Natural killer cell (primary cell): ENCODE results near the gene TMEM253. TPM values are rescaled to one million over a fixed set of nuclear protein-coding genes. Genes with fewer than 3 reads are reported as not detected.

ENCODE experiments used
- ATAC-seq, 3 donors: fragments of 150-1000 bp in 2 of 3; fragments of 200-7000 bp in 1 of 3; cut with Tn5 transposase; 1 replicate in 1 of 3; 2 replicates in 2 of 3; pipeline ENCODE4 v1.10.0; 2021; ENCODE audit warnings: mild to moderate bottlenecking in 2 of 3, moderate library complexity in 2 of 3
- DNase-seq, 2 donors: peaks; one replicate each; pipeline versions ENCODE4 v3.0.0 to v3.0.0-alpha.2; 2013 to 2021; ENCODE audit warnings: mixed read lengths in 1 of 2
- H3K27ac ChIP-seq: one replicate; pipeline ENCODE4 v1.5.1; 2013; ENCODE audit warnings: mild to moderate bottlenecking, low read length
- H3K27me3 ChIP-seq: one replicate; pipeline ENCODE4 v1.6.1; 2013; ENCODE audit warnings: low read length; ENCODE audit not compliant: control insufficient read depth, insufficient read depth
- H3K36me3 ChIP-seq: one replicate; pipeline ENCODE4 v1.6.1; 2013; ENCODE audit warnings: low read length; ENCODE audit not compliant: control insufficient read depth, insufficient read depth
- H3K4me1 ChIP-seq: one replicate; pipeline ENCODE4 v1.6.1; 2013; ENCODE audit warnings: low read length; ENCODE audit not compliant: control insufficient read depth, insufficient read depth
- H3K4me3 ChIP-seq: one replicate; pipeline ENCODE4 v1.5.1; 2013; ENCODE audit warnings: low read length
- H3K9me3 ChIP-seq: one replicate; pipeline ENCODE4 v1.6.1; 2013; ENCODE audit warnings: low read length; ENCODE audit not compliant: control insufficient read depth, insufficient read depth
- H3K27ac Mint-ChIP-seq, 2 donors: one replicate each; pipeline ENCODE4 v1.8.0; 2022; ENCODE audit warnings: mild to moderate bottlenecking in 2 of 2, mixed read lengths in 2 of 2, moderate library complexity in 1 of 2
- H3K27me3 Mint-ChIP-seq, 2 donors: one replicate each; pipeline ENCODE4 v1.8.0; 2022; ENCODE audit warnings: low read depth in 2 of 2, mixed read lengths in 2 of 2
- H3K36me3 Mint-ChIP-seq: one replicate; pipeline ENCODE4 v1.8.0; 2022; ENCODE audit warnings: mixed read lengths
- H3K4me1 Mint-ChIP-seq, 2 donors: one replicate each; pipeline ENCODE4 v1.8.0; 2022; ENCODE audit warnings: mixed read lengths in 2 of 2
- H3K4me3 Mint-ChIP-seq: one replicate; pipeline ENCODE4 v1.8.0; 2022; ENCODE audit warnings: mild to moderate bottlenecking, moderate library complexity, mixed read lengths
- H3K9me3 Mint-ChIP-seq, 2 donors: one replicate each; pipeline ENCODE4 v1.8.0; 2022; ENCODE audit warnings: mixed read lengths in 2 of 2
- CTCF ChIP-seq: fragments of 200-600 bp; IDR thresholded peaks from one replicate; pipeline ENCODE4 v1.8.0; 2022; ENCODE audit warnings: antibody characterized with exemption
- WGBS: methylation state at CpG from one replicate; pipeline ENCODE4 v1.1.7; 2013; ENCODE audit warnings: missing lambda C conversion rate; ENCODE audit not compliant: insufficient coverage; 5-methylcytosine and 5-hydroxymethylcytosine counted together
- intact Hi-C: fragments of 100-400 bp; cut with micrococcal nuclease; formaldehyde crosslinking; loops from one replicate; pipeline ENCODE4 v1.14.2; 2022
- total RNA-seq, 4 donors: library from RNA; stranded (reverse); fragments of 120-200 nt in 1 of 4; gene quantifications; one replicate each; pipeline versions ENCODE4 v1.2.3 to v1.2.4, GENCODE V29; 2013 to 2022

TMEM253 gene
- total RNA-seq, 3 donors from 2014 or later (not counting 1 experiment from before 2014, with no cell fraction given) = 0.40 TPM; not detected in 2

- H3K36me3 ChIP-seq = no peaks in the 10 kb centered on the region
- WGBS = 87% methylated on average over 8 of the region's 8 CpGs
- H3K27me3 ChIP-seq = no peaks in the 10 kb centered on the region
- ATAC-seq (peak in 2 of 3 donors; percentile 30 to 41), DNase-seq (no peak)
- no peak within 1 kb of the TSS for H3K4me3 ChIP-seq
- no peak for TF ChIP-seq CTCF
- intact Hi-C loops = no loop called here
- no peaks in the 10 kb centered on the region for H3K4me1 ChIP-seq
- no peak within 1 kb of the TSS for H3K27ac ChIP-seq
- Mint-ChIP-seq H3K36me3 (no peaks in the 10 kb centered on the region), H3K4me1 (no peaks in the 10 kb centered on the region), H3K4me3 (no peak within 1 kb of the TSS), H3K27ac (no peak within 1 kb of the TSS), H3K9me3 (no peaks in the 10 kb centered on the region), H3K27me3 (peaks cover 23 to 29% of the 10 kb centered on the region in 2 donors)
- H3K9me3 ChIP-seq = no peaks in the 10 kb centered on the region
These were observed 42.8 kb upstream of the TMEM253 start, which contains the start of gene RNASE8 for GRCh38 chr14:21057803-21058675. TSS of gene RNASE8 (plus strand) at chr14:21057822. CDS start at chr14:21057893, 71 bp downstream.

- Histone ChIP-seq H3K4me1 (no peaks in the 10 kb centered on the region), H3K4me3 (no peak overlapping the region), H3K9me3 (no peaks in the 10 kb centered on the region), H3K36me3 (no peaks in the 10 kb centered on the region), H3K27me3 (no peaks in the 10 kb centered on the region), H3K27ac (no peak overlapping the region)
- no peaks in the 10 kb centered on the region for H3K4me1 Mint-ChIP-seq
- no peak for TF ChIP-seq CTCF
- intact Hi-C loops = no loop called here
- H3K27ac Mint-ChIP-seq = no peak overlapping the region
- no peak for DNase-seq
- H3K9me3 Mint-ChIP-seq = no peaks in the 10 kb centered on the region
- no peaks in the 10 kb centered on the region for H3K36me3 Mint-ChIP-seq
- ATAC-seq = no peak
- H3K4me3 Mint-ChIP-seq = no peak overlapping the region
- peaks cover 28 to 37% of the 10 kb centered on the region in 2 donors for H3K27me3 Mint-ChIP-seq
- 88% methylated on average over 5 of the region's 5 CpGs for WGBS
These were observed 42.0 kb upstream of the TMEM253 start for GRCh38 chr14:21058903-21059302.

- intact Hi-C loops = no loop called here
- no peaks in the 10 kb centered on the region for H3K9me3 ChIP-seq
- Mint-ChIP-seq H3K4me1 (no peaks in the 10 kb centered on the region), H3K27me3 (peaks cover 29 to 43% of the 10 kb centered on the region in 2 donors), H3K4me3 (no peak overlapping the region), H3K27ac (no peak overlapping the region), H3K36me3 (no peaks in the 10 kb centered on the region), H3K9me3 (no peaks in the 10 kb centered on the region)
- no peak overlapping the region for H3K4me3 ChIP-seq
- H3K36me3 ChIP-seq = no peaks in the 10 kb centered on the region
- 81% methylated on average over 8 of the region's 8 CpGs for WGBS
- ATAC-seq (no peak), DNase-seq (no peak)
- no peaks in the 10 kb centered on the region for H3K27me3 ChIP-seq
- no peak for TF ChIP-seq CTCF
- no peak overlapping the region for H3K27ac ChIP-seq
- H3K4me1 ChIP-seq = no peaks in the 10 kb centered on the region
These were observed 40.8 kb upstream of the TMEM253 start for GRCh38 chr14:21059842-21060613.
